A549 (cell line): ENCODE measurements around the gene DHX29.

ENCODE experiments used
- BHLHE40 ChIP-seq: IDR thresholded peaks from 2 replicates; pipeline ENCODE4 v1.6.1; 2012; ENCODE audit warnings: low read depth, low read length, inconsistent platforms
- POLR2A ChIP-seq: IDR thresholded peaks from 2 replicates; pipeline ENCODE4 v1.6.1; 2012; ENCODE audit warnings: mild to moderate bottlenecking, low read length

GRCh38 chr5:55230086-55230629 is 77.3 kb downstream of the DHX29 start:
- no peak for TF ChIP-seq BHLHE40
- no peak for TF ChIP-seq POLR2A
